K562 (cell line): ENCODE results near the gene LRRC47.

Experiments
- CTCF ChIP-seq, 3 experiments: IDR thresholded peaks in 2 of 3; conservative IDR thresholded peaks in 1 of 3; 2 replicates each; pipeline ENCODE4 v1.5.1; 2011 to 2012; ENCODE audit warnings: low read length in 3 of 3, mild to moderate bottlenecking in 3 of 3, control low read depth in 2 of 3, improper control_type of control experiment in 1 of 3, inconsistent platforms in 1 of 3, low read depth in 1 of 3, mixed read lengths in 1 of 3, moderate library complexity in 1 of 3; ENCODE audit not compliant: insufficient read depth in 2 of 3
- EZH2 ChIP-seq: IDR thresholded peaks from 2 replicates; pipeline ENCODE4 v1.6.1; 2012; ENCODE audit warnings: low read depth, mild to moderate bottlenecking, inconsistent platforms, low read length, borderline replicate concordance
- HMGXB4 ChIP-seq: sonication (generic); formaldehyde crosslinking; IDR thresholded peaks from 2 replicates; pipeline ENCODE4 v1.8.1; 2023; ENCODE audit warnings: mild to moderate bottlenecking, missing genetic modification reagents
- MTF1 ChIP-seq: fragments of 250-450 bp; sonication (Bioruptor Pico); IDR thresholded peaks from 2 replicates; pipeline ENCODE4 v1.9.0; 2021; ENCODE audit warnings: moderate library complexity, mild to moderate bottlenecking, inconsistent platforms, borderline replicate concordance
- NFRKB ChIP-seq: fragments of 450-650 bp; IDR thresholded peaks from 2 replicates; pipeline ENCODE4 v1.6.1; 2016; ENCODE audit warnings: low read depth
- NRF1 ChIP-seq, 2 experiments: fragments of 450-650 bp; IDR thresholded peaks in 1 of 2; conservative IDR thresholded peaks in 1 of 2; 2 replicates each; pipeline ENCODE4 v1.6.1; 2014; ENCODE audit warnings: mild to moderate bottlenecking in 2 of 2
- POLR2A ChIP-seq: fragments of 450-650 bp; conservative IDR thresholded peaks from 2 replicates; pipeline ENCODE4 v1.6.1; 2016
- PTBP1 ChIP-seq: fragments of 200-400 bp; formaldehyde crosslinking; IDR thresholded peaks from 2 replicates; pipeline ENCODE4 v1.6.1; 2017; ENCODE audit warnings: low read depth, low read length
- SMAD3 ChIP-seq: fragments of 450-650 bp; formaldehyde crosslinking; conservative IDR thresholded peaks from 2 replicates; pipeline ENCODE4 v1.4.0; 2020; ENCODE audit warnings: mild to moderate bottlenecking
- SRF ChIP-seq, 2 experiments: fragments of 250-450, 450-650 bp in 1 of 2; sonication (Bioruptor Pico) in 1 of 2; sonication (generic) in 1 of 2; formaldehyde crosslinking; IDR thresholded peaks; 2 replicates each; pipeline versions ENCODE4 v1.5.0 to v1.5.1; 2020 to 2022; ENCODE audit warnings: mild to moderate bottlenecking in 1 of 2, missing genetic modification reagents in 1 of 2
- TBP ChIP-seq: optimal IDR thresholded peaks from 2 replicates; pipeline ENCODE3; 2011; ENCODE audit warnings: low read depth, low read length, improper control_type of control experiment
- TCF3 ChIP-seq: sonication (generic); formaldehyde crosslinking; IDR thresholded peaks from 2 replicates; pipeline ENCODE4 v1.4.0; 2020; ENCODE audit warnings: mild to moderate bottlenecking, missing genetic modification reagents
- TCF7 ChIP-seq: sonication (generic); IDR thresholded peaks from 2 replicates; pipeline ENCODE4 v1.6.1; 2016; ENCODE audit warnings: antibody characterized with exemption, borderline replicate concordance
- UBTF ChIP-seq, 2 experiments: IDR thresholded peaks; 2 replicates each; pipeline ENCODE4 v1.6.1; 2012; ENCODE audit warnings: improper control_type of control experiment in 2 of 2, low read depth in 2 of 2, low read length in 2 of 2, borderline replicate concordance in 1 of 2

GRCh38 chr1:3799976-3800685 lies 3.8 kb upstream of the LRRC47 start:
- TF ChIP-seq MTF1 (CRISPR knock-in tag), result no peak
- TF ChIP-seq NRF1 (conservative IDR thresholded peaks at IDR 0.05 in 1 of 2, IDR thresholded peaks at IDR 0.05 in 1 of 2), result no peak
- no peak for TF ChIP-seq SMAD3 (CRISPR knock-in tag)
- no peak for TF ChIP-seq EZH2
- TF ChIP-seq SRF (CRISPR knock-in tag; IDR thresholded peaks at IDR 0.05), result no peak
- no peak for TF ChIP-seq NFRKB
- TF ChIP-seq PTBP1, result no peak
- TF ChIP-seq CTCF (IDR thresholded peaks at IDR 0.05 in 2 of 3, conservative IDR thresholded peaks at IDR 0.05 in 1 of 3; ENCODE audit: insufficient read depth in 2 of 3, low read depth in 1 of 3, low read length in 3 of 3), result no peak
- TF ChIP-seq TBP, result no peak
- TF ChIP-seq HMGXB4, result no peak
- no peak for TF ChIP-seq POLR2A
- TF ChIP-seq TCF7, result no peak
- TF ChIP-seq UBTF (IDR thresholded peaks at IDR 0.05; ENCODE audit: borderline replicate concordance in 1 of 2, low read depth in 2 of 2, low read length in 2 of 2), result no peak
- no peak for TF ChIP-seq TCF3 (CRISPR knock-in tag)
